B cell (primary cell): Measurements from ENCODE around the gene PTCHD1. TPM values are rescaled to one million over a fixed set of nuclear protein-coding genes. Genes with fewer than 3 reads are reported as not detected.

ENCODE experiments used
- ATAC-seq: fragments of 200-7000 bp; cut with Tn5 transposase; one replicate; pipeline ENCODE4 v1.10.0; 2021; ENCODE audit warnings: low read depth, mild to moderate bottlenecking, moderate number of reproducible peaks, moderate library complexity
- CTCF ChIA-PET: fragments of 350-600 bp; sonication (Branson Sonifier 250); formaldehyde crosslinking; loops from one replicate; lab custom pipeline; 2021; ENCODE audit warnings: antibody characterized with exemption, inconsistent platforms; lab: Charles Lee
- POLR2A ChIA-PET: fragments of 350-600 bp; sonication (Branson Sonifier 250); formaldehyde crosslinking; loops from one replicate; lab custom pipeline; 2021; ENCODE audit warnings: antibody characterized with exemption; lab: Charles Lee
- DNase-seq: peaks from one replicate; pipeline ENCODE4 v3.0.0; 2013
- H2AFZ ChIP-seq: 2 replicates; pipeline ENCODE4 v1.6.1; 2012; ENCODE audit warnings: mild to moderate bottlenecking, low read depth, low read length; ENCODE audit not compliant: insufficient read depth, poor library complexity, severe bottlenecking
- H3K27ac ChIP-seq, 2 donors: 1 replicate in 1 of 2; 2 replicates in 1 of 2; pipeline ENCODE4 v1.5.1; 2012 to 2013; ENCODE audit warnings: low read length in 2 of 2, mild to moderate bottlenecking in 2 of 2, moderate library complexity in 1 of 2
- H3K27me3 ChIP-seq, 4 experiments: fragments of 200-600 bp in 1 of 4; sonication (generic) in 1 of 4; replicated peaks in 1 of 4; 1 replicate in 2 of 4; 2 replicates in 2 of 4; pipeline versions ENCODE4 v1.6.1 to v1.7.0; 2013 to 2016; ENCODE audit warnings: low read length in 3 of 4, mild to moderate bottlenecking in 2 of 4, mixed read lengths in 1 of 4, moderate library complexity in 1 of 4; ENCODE audit not compliant: insufficient read depth in 4 of 4, control insufficient read depth in 3 of 4; ENCODE audit errors: control extremely low read depth in 1 of 4
- H3K36me3 ChIP-seq, 2 experiments: replicated peaks in 1 of 2; 1 replicate in 1 of 2; 2 replicates in 1 of 2; pipeline versions ENCODE4 v1.6.1 to v1.7.1; 2013; ENCODE audit warnings: low read length in 1 of 2; ENCODE audit not compliant: insufficient read depth in 2 of 2, control insufficient read depth in 1 of 2; ENCODE audit errors: control extremely low read depth in 1 of 2, extremely low read depth in 1 of 2
- H3K4me1 ChIP-seq, 2 donors: fragments of 200-600 bp in 1 of 2; sonication (generic) in 1 of 2; 1 replicate in 1 of 2; 2 replicates in 1 of 2; pipeline versions ENCODE4 v1.5.1 to v1.6.1; 2013 to 2017; ENCODE audit warnings: low read length in 2 of 2; ENCODE audit not compliant: control insufficient read depth in 2 of 2, insufficient read depth in 2 of 2
- H3K4me2 ChIP-seq: replicated peaks from 2 replicates; pipeline ENCODE3; 2012; ENCODE audit warnings: mild to moderate bottlenecking, low read depth, low read length; ENCODE audit not compliant: poor library complexity, severe bottlenecking
- H3K4me3 ChIP-seq, 5 experiments: fragments of 200-600 bp in 1 of 5; sonication (generic) in 1 of 5; 1 replicate in 3 of 5; 2 replicates in 2 of 5; pipeline versions ENCODE4 v1.5.1 to v1.7.0; 2011 to 2016; ENCODE audit warnings: low read length in 4 of 5, mild to moderate bottlenecking in 4 of 5, low read depth in 2 of 5, control low read depth in 1 of 5, moderate library complexity in 1 of 5; ENCODE audit not compliant: insufficient read depth in 1 of 5; ENCODE audit errors: control extremely low read depth in 1 of 5, extremely low read depth in 1 of 5
- H3K79me2 ChIP-seq: fragments of 200-600 bp; sonication (generic); one replicate; pipeline ENCODE4 v1.6.0; 2016; ENCODE audit warnings: low read length; ENCODE audit not compliant: control insufficient read depth, insufficient read depth
- H3K9ac ChIP-seq: fragments of 200-600 bp; sonication (generic); 2 replicates; pipeline ENCODE4 v1.6.1; 2017; ENCODE audit warnings: mild to moderate bottlenecking, low read length, moderate library complexity
- H3K9me3 ChIP-seq, 3 donors: one replicate each; pipeline versions ENCODE4 v1.6.1 to v1.7.1; 2013; ENCODE audit warnings: low read length in 2 of 3; ENCODE audit not compliant: control insufficient read depth in 2 of 3, insufficient read depth in 1 of 3; ENCODE audit errors: control extremely low read depth in 1 of 3
- H4K20me1 ChIP-seq: 2 replicates; pipeline ENCODE4 v1.6.0; 2012; ENCODE audit warnings: mild to moderate bottlenecking, low read length; ENCODE audit not compliant: insufficient read depth, control insufficient read depth, poor library complexity, severe bottlenecking
- H3K27ac Mint-ChIP-seq: one replicate; pipeline ENCODE4 v1.8.0; 2021; ENCODE audit warnings: mixed read lengths
- H3K27me3 Mint-ChIP-seq: one replicate; pipeline ENCODE4 v1.8.0; 2021; ENCODE audit warnings: mixed read lengths
- H3K4me1 Mint-ChIP-seq: one replicate; pipeline ENCODE4 v1.8.0; 2021; ENCODE audit warnings: mixed read lengths
- H3K4me3 Mint-ChIP-seq: one replicate; pipeline ENCODE4 v1.8.0; 2021; ENCODE audit warnings: mixed read lengths
- H3K9me3 Mint-ChIP-seq: one replicate; pipeline ENCODE4 v1.8.0; 2022; ENCODE audit warnings: mixed read lengths; ENCODE audit not compliant: insufficient read depth
- CTCF ChIP-seq: fragments of 200-600 bp; IDR thresholded peaks from one replicate; pipeline ENCODE4 v1.8.0; 2022; ENCODE audit warnings: antibody characterized with exemption, mild to moderate bottlenecking
- EZH2 ChIP-seq: IDR thresholded peaks from 2 replicates; pipeline ENCODE4 v1.6.1; 2012; ENCODE audit warnings: borderline replicate concordance, low read depth, mild to moderate bottlenecking, moderate library complexity, low read length; ENCODE audit not compliant: insufficient read depth, poor library complexity, severe bottlenecking
- WGBS: methylation state at CpG from one replicate; pipeline ENCODE4 v1.1.5; 2013; ENCODE audit warnings: missing lambda C conversion rate; ENCODE audit not compliant: insufficient coverage; 5-methylcytosine and 5-hydroxymethylcytosine counted together
- intact Hi-C: fragments of 100-400 bp; cut with micrococcal nuclease; formaldehyde crosslinking; loops from one replicate; pipeline ENCODE4 v1.10.0; 2022
- polyA plus RNA-seq: library from polyadenylated mRNA; depleted of rRNA; stranded (reverse); fragments of >200 nt; gene quantifications from 2 replicates; pipeline ENCODE4 v1.2.3, GENCODE V29; 2012
- total RNA-seq, 2 donors: library from RNA; stranded (reverse); fragments of 120-200 nt in 1 of 2; gene quantifications; 1 replicate in 1 of 2; 2 replicates in 1 of 2; pipeline versions ENCODE4 v1.2.3 to v1.2.4, GENCODE V29; 2013 to 2022

PTCHD1 gene
- total and polyA plus RNA-seq, 2 donors (not counting 1 experiment from before 2014, with no cell fraction given) = not detected

- Histone ChIP-seq H3K4me3 (no peak overlapping the region), H3K4me2 (no peak overlapping the region), H3K9ac (no peak overlapping the region), H3K27me3 (no peaks in the 10 kb centered on the region), H3K36me3 (no peaks in the 10 kb centered on the region), H3K9me3 (peaks cover 0 to 4% (median 0%) of the 10 kb centered on the region in 3 donors), H3K4me1 (no peaks in the 10 kb centered on the region), H2AFZ (no peak overlapping the region), H3K79me2 (no peaks in the 10 kb centered on the region), H3K27ac (no peak overlapping the region), H4K20me1 (no peaks in the 10 kb centered on the region)
- no CpG with 5 or more reads among the region's 1 CpG for WGBS
- no peak for DNase-seq
- intact Hi-C loops = no loop called here
- Mint-ChIP-seq H3K27me3 (no peaks in the 10 kb centered on the region), H3K4me1 (no peaks in the 10 kb centered on the region), H3K27ac (no peak overlapping the region), H3K4me3 (no peak overlapping the region), H3K9me3 (peaks cover 4% of the 10 kb centered on the region)
- ChIA-PET POLR2A (no interaction called here), CTCF (no interaction called here)
- TF ChIP-seq EZH2 (no peak), CTCF (no peak)
- ATAC-seq = no peak
These were observed 88.3 kb downstream of the PTCHD1 start for GRCh38 chrX:23422912-23423311.

- TF ChIP-seq EZH2 = no peak
- TF ChIP-seq CTCF = no peak
- H3K9me3 Mint-ChIP-seq = no peaks in the 10 kb centered on the region
- no peak overlapping the region for H3K4me3 Mint-ChIP-seq
- H3K27ac Mint-ChIP-seq = no peak overlapping the region
- no peaks in the 10 kb centered on the region for H3K4me1 Mint-ChIP-seq
- intact Hi-C loops = no loop called here
- Histone ChIP-seq H3K9me3 (peaks cover 0 to 9% (median 0%) of the 10 kb centered on the region in 3 donors), H3K9ac (no peak overlapping the region), H2AFZ (no peak overlapping the region), H3K36me3 (no peaks in the 10 kb centered on the region), H3K27me3 (no peaks in the 10 kb centered on the region), H3K4me1 (no peaks in the 10 kb centered on the region), H3K79me2 (no peaks in the 10 kb centered on the region), H3K4me2 (no peak overlapping the region), H3K4me3 (no peak overlapping the region), H4K20me1 (no peaks in the 10 kb centered on the region), H3K27ac (no peak overlapping the region)
- no CpG with 5 or more reads among the region's 3 CpGs for WGBS
- CTCF ChIA-PET = no interaction called here
- POLR2A ChIA-PET = no interaction called here
- no peak for DNase-seq
- H3K27me3 Mint-ChIP-seq = no peaks in the 10 kb centered on the region
- ATAC-seq = no peak
These were observed 99.8 kb downstream of the PTCHD1 start for GRCh38 chrX:23434356-23434884.
